ENCODE results near the gene RAI1. TPM values are rescaled to one million over a fixed set of nuclear protein-coding genes. Genes with fewer than 3 reads are reported as not detected.
A peak's percentile ranks its signal among the peaks of the same experiment; 100 is the strongest.

RAI1 gene
- total RNA-seq, 1 donor from 2014 or later = 40.1 TPM

DNA sequence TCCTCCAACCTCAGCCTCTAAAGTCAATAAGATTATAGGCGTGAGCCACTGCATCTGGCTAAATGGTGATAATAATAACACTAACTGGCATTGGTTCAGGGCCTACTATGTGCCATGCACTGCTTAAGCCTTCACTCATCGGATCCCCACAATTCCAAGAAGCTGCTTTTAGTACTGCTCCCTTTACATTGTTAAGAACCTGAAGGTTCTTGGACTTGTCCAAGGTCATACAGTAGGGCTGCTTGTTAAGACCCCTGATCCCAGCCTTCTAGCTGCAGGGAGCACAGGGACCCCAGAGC is 149.0 kb downstream of the RAI1 start:
- no peak overlapping the region for H3K4me3 Mint-ChIP-seq (ENCODE audit: unreplicated experiment)
- TF ChIP-seq, protein P1, sequence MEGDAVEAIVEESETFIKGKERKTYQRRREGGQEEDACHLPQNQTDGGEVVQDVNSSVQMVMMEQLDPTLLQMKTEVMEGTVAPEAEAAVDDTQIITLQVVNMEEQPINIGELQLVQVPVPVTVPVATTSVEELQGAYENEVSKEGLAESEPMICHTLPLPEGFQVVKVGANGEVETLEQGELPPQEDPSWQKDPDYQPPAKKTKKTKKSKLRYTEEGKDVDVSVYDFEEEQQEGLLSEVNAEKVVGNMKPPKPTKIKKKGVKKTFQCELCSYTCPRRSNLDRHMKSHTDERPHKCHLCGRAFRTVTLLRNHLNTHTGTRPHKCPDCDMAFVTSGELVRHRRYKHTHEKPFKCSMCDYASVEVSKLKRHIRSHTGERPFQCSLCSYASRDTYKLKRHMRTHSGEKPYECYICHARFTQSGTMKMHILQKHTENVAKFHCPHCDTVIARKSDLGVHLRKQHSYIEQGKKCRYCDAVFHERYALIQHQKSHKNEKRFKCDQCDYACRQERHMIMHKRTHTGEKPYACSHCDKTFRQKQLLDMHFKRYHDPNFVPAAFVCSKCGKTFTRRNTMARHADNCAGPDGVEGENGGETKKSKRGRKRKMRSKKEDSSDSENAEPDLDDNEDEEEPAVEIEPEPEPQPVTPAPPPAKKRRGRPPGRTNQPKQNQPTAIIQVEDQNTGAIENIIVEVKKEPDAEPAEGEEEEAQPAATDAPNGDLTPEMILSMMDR (IDR thresholded peaks at IDR 0.05) = no peak
- peaks cover 50% of the 10 kb centered on the region for H3K4me1 Mint-ChIP-seq (ENCODE audit: unreplicated experiment)

DNA sequence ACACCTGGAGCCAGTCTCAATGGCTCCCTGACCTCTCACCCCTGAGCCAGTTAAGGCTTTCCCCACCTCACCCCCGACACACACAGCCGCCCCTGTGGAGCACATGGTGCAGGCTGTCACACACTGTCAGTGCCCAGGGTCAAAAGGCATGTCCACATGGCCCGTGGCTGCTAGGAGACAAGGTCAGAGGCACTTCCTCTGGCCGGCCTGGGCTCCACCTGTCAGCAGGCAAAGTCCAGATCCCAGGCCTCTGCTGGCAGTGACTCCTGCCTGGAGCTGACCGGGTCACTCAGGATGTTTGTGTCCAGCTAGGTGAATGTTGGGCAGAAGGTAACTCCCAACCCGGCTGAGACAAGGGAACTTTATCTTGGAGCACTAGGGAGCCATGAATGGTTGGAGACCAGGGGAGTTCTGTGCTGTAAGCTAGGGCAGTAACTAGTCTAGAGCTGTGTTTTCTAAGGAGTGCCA is 149.5 kb downstream of the RAI1 start:
- Mint-ChIP-seq H3K4me3 (ENCODE audit: unreplicated experiment) (no peak overlapping the region), H3K4me1 (ENCODE audit: unreplicated experiment) (peaks cover 50% of the 10 kb centered on the region), H3K36me3 (ENCODE audit: unreplicated experiment) (peaks cover 2% of the 10 kb centered on the region), H3K9me3 (ENCODE audit: unreplicated experiment) (no peaks in the 10 kb centered on the region), H3K27ac (ENCODE audit: unreplicated experiment) (no peak overlapping the region), H3K27me3 (ENCODE audit: unreplicated experiment) (no peaks in the 10 kb centered on the region)
- no peak for DNase-seq (ENCODE audit: extremely low spot score, unreplicated experiment)
- TF ChIP-seq, protein P1 (IDR thresholded peaks at IDR 0.05) = no peak

More for the DNA sequence above, 149.0 kb downstream of the RAI1 start:
- no peak for DNase-seq (ENCODE audit: extremely low spot score, unreplicated experiment)
- Mint-ChIP-seq H3K9me3 (ENCODE audit: unreplicated experiment) (no peaks in the 10 kb centered on the region), H3K27ac (ENCODE audit: unreplicated experiment) (no peak overlapping the region), H3K36me3 (ENCODE audit: unreplicated experiment) (peaks cover 2% of the 10 kb centered on the region), H3K27me3 (ENCODE audit: unreplicated experiment) (no peaks in the 10 kb centered on the region)

DNA sequence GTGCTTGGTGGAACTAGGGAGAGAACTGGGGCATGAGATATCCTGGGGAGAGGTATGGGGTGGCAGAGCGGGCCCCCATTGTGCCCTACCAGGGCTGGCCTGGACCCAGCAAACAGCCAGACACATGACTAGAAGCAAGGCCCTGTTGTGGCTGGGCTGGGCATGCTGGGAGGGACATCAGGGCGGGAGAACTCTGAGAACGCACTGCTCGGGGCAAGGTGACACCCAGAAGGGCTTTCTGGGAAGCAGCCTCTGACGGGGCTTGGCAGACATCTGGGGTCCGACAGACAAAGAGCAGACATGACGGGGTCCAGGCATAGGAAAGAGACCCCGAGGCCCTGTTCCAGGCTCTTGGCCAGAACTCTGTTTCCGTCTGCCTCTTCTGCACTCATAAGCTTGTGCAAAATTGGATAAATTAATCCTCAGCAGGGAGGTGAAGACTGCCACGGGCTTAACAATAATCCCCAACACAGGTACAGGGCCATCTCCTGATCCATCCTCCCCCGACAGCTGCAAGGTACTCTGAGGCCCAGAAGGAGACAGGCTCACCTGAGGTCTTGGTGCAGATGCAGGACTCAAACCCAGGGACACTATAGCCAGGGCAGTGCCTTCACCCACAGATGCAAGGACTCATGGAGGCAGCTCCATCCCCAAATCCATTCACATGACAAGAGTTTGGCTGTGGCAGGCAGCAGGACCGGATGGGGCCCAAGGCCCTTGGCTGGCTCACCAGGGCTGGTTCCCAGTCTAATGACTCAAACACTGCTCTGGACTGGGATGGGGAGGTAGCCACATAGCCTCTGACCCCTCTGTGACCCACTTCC is 150.2 kb downstream of the RAI1 start:
- DNase-seq (ENCODE audit: extremely low spot score, unreplicated experiment) = no peak
- H3K27me3 Mint-ChIP-seq (ENCODE audit: unreplicated experiment) = no peaks in the 10 kb centered on the region
- H3K27ac Mint-ChIP-seq (ENCODE audit: unreplicated experiment) = no peak overlapping the region
- H3K9me3 Mint-ChIP-seq (ENCODE audit: unreplicated experiment) = no peaks in the 10 kb centered on the region
- peaks cover 2% of the 10 kb centered on the region for H3K36me3 Mint-ChIP-seq (ENCODE audit: unreplicated experiment)
- H3K4me1 Mint-ChIP-seq (ENCODE audit: unreplicated experiment) = peaks cover 49% of the 10 kb centered on the region
- no peak overlapping the region for H3K4me3 Mint-ChIP-seq (ENCODE audit: unreplicated experiment)
- TF ChIP-seq, protein P1 (IDR thresholded peaks at IDR 0.05) = no peak

DNA sequence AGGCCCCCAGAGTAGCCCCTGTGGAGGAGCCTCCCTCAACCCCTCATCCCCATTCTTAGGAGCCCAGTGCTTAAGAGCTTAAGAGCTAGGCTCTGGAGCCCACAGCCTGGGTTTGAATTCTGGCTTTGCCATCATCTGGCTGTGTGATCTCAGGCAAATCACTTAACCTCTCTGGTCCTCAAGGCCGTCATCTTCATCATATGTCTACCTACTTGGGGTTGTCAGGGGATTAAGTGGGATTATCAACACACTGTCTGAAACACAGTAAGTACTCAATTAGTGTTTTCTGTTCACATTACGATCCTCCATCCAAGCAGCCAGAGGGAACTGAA is 150.7 kb downstream of the RAI1 start:
- H3K4me1 Mint-ChIP-seq (ENCODE audit: unreplicated experiment) = peaks cover 45% of the 10 kb centered on the region
- DNase-seq (ENCODE audit: extremely low spot score, unreplicated experiment) = no peak
- no peak overlapping the region for H3K27ac Mint-ChIP-seq (ENCODE audit: unreplicated experiment)
- H3K4me3 Mint-ChIP-seq (ENCODE audit: unreplicated experiment) = no peak overlapping the region
- TF ChIP-seq, protein P1 (IDR thresholded peaks at IDR 0.05) = no peak
- H3K9me3 Mint-ChIP-seq (ENCODE audit: unreplicated experiment) = no peaks in the 10 kb centered on the region
- peaks cover 2% of the 10 kb centered on the region for H3K36me3 Mint-ChIP-seq (ENCODE audit: unreplicated experiment)
- H3K27me3 Mint-ChIP-seq (ENCODE audit: unreplicated experiment) = no peaks in the 10 kb centered on the region

DNA sequence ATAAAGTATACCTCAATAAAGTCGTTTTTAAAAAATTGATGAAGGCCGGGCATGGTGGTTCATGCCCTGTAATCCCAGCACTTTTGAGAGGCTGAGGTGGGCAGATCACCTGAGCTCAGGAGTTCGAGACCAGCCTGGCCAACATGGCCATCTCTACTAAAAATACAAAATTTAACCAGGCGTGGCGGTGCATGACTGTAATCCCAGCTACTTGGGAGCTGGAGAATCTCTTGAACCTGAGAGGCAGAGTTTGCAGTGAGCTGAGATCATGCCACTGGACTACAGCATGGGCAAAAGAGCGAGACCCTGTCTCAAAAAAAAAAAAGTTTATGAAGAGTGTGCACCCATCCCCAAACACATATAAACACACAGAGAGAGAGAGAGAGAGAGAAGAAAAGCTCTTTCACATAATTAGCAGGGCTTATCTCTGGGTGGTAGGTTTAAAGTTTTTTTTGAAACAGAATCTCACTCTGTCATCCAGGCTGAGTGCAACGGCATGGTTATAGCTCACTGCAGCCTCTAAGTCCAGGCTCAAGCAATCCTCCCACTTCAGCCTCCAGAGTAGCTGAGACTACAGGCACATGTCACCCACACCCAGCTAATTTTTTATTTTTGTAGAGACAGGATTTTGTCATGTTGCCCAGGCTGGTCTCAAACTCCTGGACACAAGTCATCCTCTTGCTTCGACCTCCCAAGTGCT is 152.6 kb downstream of the RAI1 start:
- Mint-ChIP-seq H3K9me3 (ENCODE audit: unreplicated experiment) (no peaks in the 10 kb centered on the region), H3K27ac (ENCODE audit: unreplicated experiment) (peak overlapping the region; percentile 63), H3K4me1 (ENCODE audit: unreplicated experiment) (peaks cover 59% of the 10 kb centered on the region), H3K4me3 (ENCODE audit: unreplicated experiment) (no peak overlapping the region), H3K27me3 (ENCODE audit: unreplicated experiment) (no peaks in the 10 kb centered on the region), H3K36me3 (ENCODE audit: unreplicated experiment) (peaks cover 2% of the 10 kb centered on the region)
- TF ChIP-seq, protein P1 (IDR thresholded peaks at IDR 0.05) = no peak
- DNase-seq (ENCODE audit: extremely low spot score, unreplicated experiment) = no peak
